ENCODE data around the gene LTK. TPM values are rescaled to one million over a fixed set of nuclear protein-coding genes. Genes with fewer than 3 reads are reported as not detected.

The LTK gene
- total RNA-seq, 2 donors from 2014 or later = 6.9 to 8.2 TPM

DNA sequence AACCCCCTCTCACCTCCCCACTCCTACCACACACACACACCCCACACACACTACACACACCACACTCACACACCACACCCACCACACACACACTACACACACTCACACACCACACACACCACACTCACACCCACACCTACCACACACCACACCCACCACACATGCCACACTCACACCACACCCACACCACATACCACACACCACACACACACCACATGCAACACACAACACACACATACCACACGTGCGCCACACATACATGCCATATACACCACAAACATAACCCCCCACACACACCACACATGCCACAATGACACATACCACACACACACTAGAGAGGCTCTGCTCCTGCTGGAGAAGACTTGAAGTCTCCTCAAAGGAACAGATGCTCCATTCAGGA, 25.8 kb downstream of the LTK start:
- Histone ChIP-seq H3K27me3 (no peaks in the 10 kb centered on the region), H3K9ac (ENCODE audit: low read depth in 2 of 2, low read length in 2 of 2) (no peak overlapping the region), H3K9me3 (no peaks in the 10 kb centered on the region), H3K4me1 (peaks cover 5% of the 10 kb centered on the region), H3K27ac (no peak overlapping the region), H3K4me3 (no peak overlapping the region), H3K36me3 (no peaks in the 10 kb centered on the region)
- intact Hi-C loops (cut with DNase I) = no loop called here
- no peak for DNase-seq
- TF ChIP-seq, protein P1, sequence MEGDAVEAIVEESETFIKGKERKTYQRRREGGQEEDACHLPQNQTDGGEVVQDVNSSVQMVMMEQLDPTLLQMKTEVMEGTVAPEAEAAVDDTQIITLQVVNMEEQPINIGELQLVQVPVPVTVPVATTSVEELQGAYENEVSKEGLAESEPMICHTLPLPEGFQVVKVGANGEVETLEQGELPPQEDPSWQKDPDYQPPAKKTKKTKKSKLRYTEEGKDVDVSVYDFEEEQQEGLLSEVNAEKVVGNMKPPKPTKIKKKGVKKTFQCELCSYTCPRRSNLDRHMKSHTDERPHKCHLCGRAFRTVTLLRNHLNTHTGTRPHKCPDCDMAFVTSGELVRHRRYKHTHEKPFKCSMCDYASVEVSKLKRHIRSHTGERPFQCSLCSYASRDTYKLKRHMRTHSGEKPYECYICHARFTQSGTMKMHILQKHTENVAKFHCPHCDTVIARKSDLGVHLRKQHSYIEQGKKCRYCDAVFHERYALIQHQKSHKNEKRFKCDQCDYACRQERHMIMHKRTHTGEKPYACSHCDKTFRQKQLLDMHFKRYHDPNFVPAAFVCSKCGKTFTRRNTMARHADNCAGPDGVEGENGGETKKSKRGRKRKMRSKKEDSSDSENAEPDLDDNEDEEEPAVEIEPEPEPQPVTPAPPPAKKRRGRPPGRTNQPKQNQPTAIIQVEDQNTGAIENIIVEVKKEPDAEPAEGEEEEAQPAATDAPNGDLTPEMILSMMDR (IDR thresholded peaks at IDR 0.05) = no peak

DNA sequence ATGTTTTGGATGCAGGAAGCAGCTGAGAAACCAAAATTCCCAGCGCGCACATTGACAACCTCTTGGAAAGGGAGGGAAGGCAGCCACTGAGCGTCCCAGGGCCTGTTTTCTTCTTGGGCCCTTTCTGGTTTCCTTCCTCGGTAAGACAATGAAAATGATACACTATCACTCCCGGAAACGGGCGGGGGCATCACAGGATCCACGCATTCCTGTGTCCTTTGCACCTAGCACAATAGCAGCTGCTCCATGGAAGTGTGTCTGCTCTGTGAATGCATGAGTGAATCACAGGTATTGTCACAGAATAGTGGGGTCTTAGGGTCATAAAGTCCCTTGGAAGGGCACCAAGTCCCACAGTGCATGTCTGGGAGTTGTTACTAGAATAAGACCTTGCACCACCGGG, 26.2 kb downstream of the LTK start:
- TF ChIP-seq, protein P1 (IDR thresholded peaks at IDR 0.05) = no peak
- no peak for DNase-seq
- H3K9me3 ChIP-seq = no peaks in the 10 kb centered on the region
- no peak overlapping the region for H3K9ac ChIP-seq (ENCODE audit: low read depth in 2 of 2, low read length in 2 of 2)
- H3K36me3 ChIP-seq = no peaks in the 10 kb centered on the region
- H3K4me3 ChIP-seq = no peak overlapping the region
- H3K4me1 ChIP-seq = peaks cover 1% of the 10 kb centered on the region
- no peak overlapping the region for H3K27ac ChIP-seq
- intact Hi-C loops (cut with DNase I) = no loop called here
- H3K27me3 ChIP-seq = no peaks in the 10 kb centered on the region

- intact Hi-C loops (cut with DNase I) = no loop called here
- TF ChIP-seq, protein P1 (IDR thresholded peaks at IDR 0.05) = no peak
- H3K9ac ChIP-seq (ENCODE audit: low read depth in 2 of 2, low read length in 2 of 2) = no peak overlapping the region
- H3K4me1 ChIP-seq = no peaks in the 10 kb centered on the region
- H3K27ac ChIP-seq = no peak overlapping the region
- no peaks in the 10 kb centered on the region for H3K27me3 ChIP-seq
- no peaks in the 10 kb centered on the region for H3K36me3 ChIP-seq
- no peaks in the 10 kb centered on the region for H3K9me3 ChIP-seq
- no peak for DNase-seq
- H3K4me3 ChIP-seq = no peak overlapping the region
Observed at GRCh38 chr15:41486286-41486685, 27.3 kb downstream of the LTK start.

DNA sequence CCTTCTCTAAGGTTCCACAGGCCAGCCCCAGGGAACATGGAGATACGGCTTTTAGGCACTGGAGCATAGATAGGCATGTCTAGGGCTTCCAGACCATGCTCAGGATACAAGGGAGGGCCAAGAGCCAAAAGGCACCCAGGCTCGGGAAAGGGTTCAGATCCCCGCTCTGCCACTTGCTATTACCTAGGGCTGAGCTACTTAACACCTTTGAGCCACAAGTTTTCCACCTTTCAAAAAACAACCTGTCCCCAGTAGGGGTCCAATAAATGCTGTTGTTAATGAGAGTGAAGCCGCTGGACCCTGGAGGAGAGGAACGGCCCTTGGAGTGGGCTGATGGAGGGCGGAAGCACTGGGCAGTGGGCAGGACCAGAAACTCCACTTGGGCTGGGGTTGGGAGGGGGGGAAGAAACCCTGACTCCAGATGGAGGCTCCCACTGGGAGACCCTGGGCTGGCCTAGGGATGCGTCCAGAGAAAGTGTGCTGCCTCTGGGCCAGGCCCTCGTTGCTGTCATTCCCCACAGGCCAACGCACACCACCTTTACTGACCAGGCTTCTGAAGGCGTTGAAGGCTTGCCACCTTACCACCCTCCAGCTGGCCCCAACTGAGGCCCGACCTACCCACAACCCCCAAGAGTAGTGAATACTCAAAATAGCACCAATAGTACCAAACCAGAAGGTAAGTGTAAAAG, 28.5 kb downstream of the LTK start:
- intact Hi-C loops (cut with DNase I) = no loop called here
- no peaks in the 10 kb centered on the region for H3K4me1 ChIP-seq
- no peak overlapping the region for H3K4me3 ChIP-seq
- no peak for DNase-seq
- no peaks in the 10 kb centered on the region for H3K27me3 ChIP-seq
- peaks cover 6% of the 10 kb centered on the region for H3K36me3 ChIP-seq
- TF ChIP-seq, protein P1 (IDR thresholded peaks at IDR 0.05) = no peak
- H3K9me3 ChIP-seq = no peaks in the 10 kb centered on the region
- no peak overlapping the region for H3K27ac ChIP-seq
- H3K9ac ChIP-seq (ENCODE audit: low read depth in 2 of 2, low read length in 2 of 2) = no peak overlapping the region

DNA sequence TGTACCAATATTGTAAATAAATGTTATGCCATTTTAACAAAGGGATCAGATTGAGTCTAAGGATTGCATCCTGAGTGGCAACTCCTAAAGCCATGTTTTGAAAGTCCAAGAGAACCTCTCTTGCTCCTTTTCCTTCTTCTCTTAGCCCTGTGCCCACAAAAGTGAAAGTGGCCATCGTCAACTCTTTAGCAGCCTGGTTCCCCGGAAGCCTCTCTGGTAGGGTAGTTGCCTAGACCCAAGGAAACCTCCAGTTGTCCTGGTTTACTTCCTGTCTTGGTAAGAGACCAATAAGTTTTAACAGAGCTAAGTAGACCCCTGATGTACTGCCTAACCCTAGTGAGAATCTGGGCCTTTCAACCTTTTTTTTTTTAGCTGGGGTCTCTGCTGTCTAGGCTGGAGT, 30.1 kb downstream of the LTK start:
- intact Hi-C loops (cut with DNase I) = no loop called here
- H3K36me3 ChIP-seq = peaks cover 6% of the 10 kb centered on the region
- no peaks in the 10 kb centered on the region for H3K9me3 ChIP-seq
- DNase-seq = no peak
- TF ChIP-seq, protein P1 (IDR thresholded peaks at IDR 0.05) = no peak
- no peaks in the 10 kb centered on the region for H3K27me3 ChIP-seq
- peak overlapping the region; percentile 66 for H3K27ac ChIP-seq
- H3K4me3 ChIP-seq = no peak overlapping the region
- H3K4me1 ChIP-seq = no peaks in the 10 kb centered on the region
- peak overlapping the region; percentile 13 to 57 for H3K9ac ChIP-seq (ENCODE audit: low read depth in 2 of 2, low read length in 2 of 2)

All from colonic mucosa (tissue), 4 donors.